Activated CD4-positive, CD25-positive, alpha-beta regulatory T cell treated with anti-CD3 and anti-CD28 coated beads, Interleukin-2, amount 50 U/mL, for 16 hours (primary cell): Measurements from ENCODE around the gene CPSF4.

ENCODE experiments used
- DNase-seq: peaks from one replicate; pipeline ENCODE4 v3.0.0-alpha.2; 2020; ENCODE audit warnings: low read depth, low spot score

CPSF4 gene

GRCh38 chr7:99438573-99439480 is at the start of gene CPSF4, which contains the start of gene PTCD1:
CPSF4 (plus strand) TSS chr7:99438943; CDS start chr7:99439083, 140 bp downstream.
PTCD1 (minus strand) TSS chr7:99438798; CDS start chr7:99435242, 3,556 bp downstream.
- DNase-seq, result peak; percentile 75

GRCh38 chr7:99389772-99390171 is 49.0 kb upstream of the CPSF4 start:
- DNase-seq, result no peak

GRCh38 chr7:99390941-99391602 is 47.7 kb upstream of the CPSF4 start:
- DNase-seq, result no peak

- DNase-seq, result no peak
Measured at GRCh38 chr7:99392046-99392445, 46.7 kb upstream of the CPSF4 start.

- peak; percentile 59 for DNase-seq
Measured at GRCh38 chr7:99392659-99393354, 45.9 kb upstream of the CPSF4 start.

GRCh38 chr7:99393355-99394187 is 45.2 kb upstream of the CPSF4 start:
- no peak for DNase-seq

GRCh38 chr7:99394188-99394502 is 44.6 kb upstream of the CPSF4 start:
- no peak for DNase-seq

GRCh38 chr7:99395616-99396327 is 43.0 kb upstream of the CPSF4 start:
- no peak for DNase-seq

GRCh38 chr7:99396418-99397296 is 42.1 kb upstream of the CPSF4 start:
- DNase-seq, result no peak

GRCh38 chr7:99397297-99397983 is 41.3 kb upstream of the CPSF4 start:
- no peak for DNase-seq

- DNase-seq, result no peak
Measured at GRCh38 chr7:99398891-99399445, 39.8 kb upstream of the CPSF4 start.

- DNase-seq, result no peak
Measured at GRCh38 chr7:99399597-99399996, 39.1 kb upstream of the CPSF4 start.

GRCh38 chr7:99402854-99403253 is 35.9 kb upstream of the CPSF4 start:
- DNase-seq, result no peak

GRCh38 chr7:99403764-99404163 is 35.0 kb upstream of the CPSF4 start:
- DNase-seq, result no peak

GRCh38 chr7:99404235-99404976 is 34.3 kb upstream of the CPSF4 start:
- no peak for DNase-seq

- DNase-seq, result no peak
Measured at GRCh38 chr7:99404977-99405320, 33.8 kb upstream of the CPSF4 start.

- no peak for DNase-seq
Measured at GRCh38 chr7:99406557-99406956, 32.2 kb upstream of the CPSF4 start.

GRCh38 chr7:99407872-99408378 is 30.8 kb upstream of the CPSF4 start:
- no peak for DNase-seq
